GM11168 (cell line): ENCODE results near the gene WDR1.

ENCODE experiments used
- in situ Hi-C: fragments of 300-500 bp; cut with MboI; formaldehyde crosslinking; loops from one replicate; pipeline ENCODE4 v1.12.0; 2022; ENCODE audit warnings: low sequenced_read_pairs; ENCODE audit not compliant: unreplicated experiment

The WDR1 gene

DNA sequence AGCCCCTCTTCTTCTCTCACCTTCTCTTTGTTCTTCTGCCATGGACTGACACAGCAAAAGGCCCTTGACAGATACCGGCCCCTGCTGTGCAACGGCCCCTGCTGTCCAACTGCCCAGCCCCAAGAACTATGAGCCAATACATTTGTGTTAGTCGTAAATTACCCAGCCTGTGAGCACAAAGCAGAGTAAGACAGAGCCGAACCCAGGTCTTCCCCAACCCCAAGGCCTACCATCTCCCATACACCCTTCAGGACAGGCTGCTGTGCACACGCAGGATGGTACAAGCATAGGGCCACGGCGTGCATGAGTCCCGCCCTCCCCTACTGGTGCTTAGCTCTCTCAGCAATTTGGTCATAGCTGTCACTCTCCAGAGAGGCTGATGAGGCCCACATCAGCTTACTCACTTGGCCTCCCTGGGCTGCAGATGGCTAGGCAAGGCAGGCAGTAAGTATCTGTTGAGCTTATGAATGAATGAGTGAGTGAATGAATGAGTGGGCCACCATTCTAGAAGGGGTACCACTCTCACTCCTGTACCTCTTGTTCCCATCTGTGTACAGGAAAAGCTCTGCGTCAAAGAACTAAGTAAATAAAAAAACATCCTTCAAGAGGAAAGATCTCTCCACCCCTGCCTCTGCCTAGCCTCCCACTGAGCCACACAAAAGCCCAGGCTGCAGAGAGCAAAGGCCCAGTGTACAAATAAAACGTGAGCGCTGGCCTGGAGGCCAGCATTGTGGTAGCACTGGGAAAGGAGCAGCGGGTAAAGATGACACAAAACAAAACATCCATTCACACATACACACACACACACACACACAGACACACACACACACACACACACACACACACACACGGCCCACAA lies 13.9 kb downstream of the WDR1 start:
- in situ Hi-C loops: no loop called here

DNA sequence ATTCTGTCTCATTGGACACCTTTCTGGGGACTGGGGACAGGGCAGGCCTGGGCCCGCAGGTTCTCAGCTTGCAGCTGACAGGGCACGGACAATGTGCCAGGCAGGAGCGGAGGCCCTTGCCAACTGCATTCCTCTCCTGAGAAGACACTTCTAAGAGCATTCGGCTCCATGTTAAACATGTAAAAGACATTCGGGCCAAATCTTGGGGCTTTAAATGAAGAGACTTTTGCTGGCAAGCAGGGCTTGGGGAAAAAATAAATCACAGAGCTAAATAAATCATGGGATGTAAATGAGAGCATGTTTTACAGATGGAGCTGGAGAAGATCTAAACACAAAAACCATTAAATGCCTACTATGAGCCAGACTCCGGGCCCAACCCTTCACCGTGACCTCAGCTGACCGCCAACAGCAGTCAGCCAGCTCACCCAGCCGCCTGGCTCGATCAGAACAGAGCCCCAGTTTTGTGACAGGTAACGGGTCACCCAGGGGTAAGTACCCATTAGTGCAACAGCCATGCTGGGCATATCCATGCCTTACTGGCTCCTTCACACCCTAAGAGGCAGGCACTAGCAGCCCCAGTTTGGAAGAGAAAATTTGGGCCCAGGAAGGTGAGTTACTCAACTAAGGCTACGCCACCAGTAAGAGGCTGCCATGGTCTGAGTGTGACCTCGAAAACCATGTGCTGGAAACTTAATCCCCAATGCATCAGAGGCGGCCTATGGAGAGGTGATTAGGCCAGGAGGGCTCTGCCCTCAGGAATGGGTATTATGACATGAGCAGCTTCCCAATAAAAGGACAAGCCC lies 14.7 kb downstream of the WDR1 start:
- in situ Hi-C loops: no loop called here

DNA sequence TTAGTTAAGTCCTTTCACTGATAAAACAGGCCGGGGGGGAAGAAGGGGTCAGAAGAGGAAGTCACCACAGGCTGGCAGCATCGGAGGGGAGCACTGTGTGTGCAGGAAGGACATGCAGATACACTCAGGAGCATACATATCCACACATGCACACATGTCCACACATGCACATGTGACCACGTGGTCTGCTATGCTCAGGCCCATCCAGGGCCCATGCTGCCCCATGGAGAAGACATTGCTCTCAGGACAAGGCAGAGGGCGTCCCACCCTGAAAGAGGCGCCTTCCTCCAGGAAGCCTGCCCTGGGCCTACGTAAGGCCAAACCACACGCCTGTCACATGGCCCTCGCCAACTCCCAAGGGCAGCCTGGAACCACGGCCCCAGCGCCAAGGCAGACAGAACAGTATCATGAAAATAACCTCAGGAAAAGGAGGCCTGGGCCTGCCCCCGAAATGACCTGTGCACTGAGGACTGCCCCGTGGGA lies 15.8 kb downstream of the WDR1 start:
- in situ Hi-C loops: no loop called here

DNA sequence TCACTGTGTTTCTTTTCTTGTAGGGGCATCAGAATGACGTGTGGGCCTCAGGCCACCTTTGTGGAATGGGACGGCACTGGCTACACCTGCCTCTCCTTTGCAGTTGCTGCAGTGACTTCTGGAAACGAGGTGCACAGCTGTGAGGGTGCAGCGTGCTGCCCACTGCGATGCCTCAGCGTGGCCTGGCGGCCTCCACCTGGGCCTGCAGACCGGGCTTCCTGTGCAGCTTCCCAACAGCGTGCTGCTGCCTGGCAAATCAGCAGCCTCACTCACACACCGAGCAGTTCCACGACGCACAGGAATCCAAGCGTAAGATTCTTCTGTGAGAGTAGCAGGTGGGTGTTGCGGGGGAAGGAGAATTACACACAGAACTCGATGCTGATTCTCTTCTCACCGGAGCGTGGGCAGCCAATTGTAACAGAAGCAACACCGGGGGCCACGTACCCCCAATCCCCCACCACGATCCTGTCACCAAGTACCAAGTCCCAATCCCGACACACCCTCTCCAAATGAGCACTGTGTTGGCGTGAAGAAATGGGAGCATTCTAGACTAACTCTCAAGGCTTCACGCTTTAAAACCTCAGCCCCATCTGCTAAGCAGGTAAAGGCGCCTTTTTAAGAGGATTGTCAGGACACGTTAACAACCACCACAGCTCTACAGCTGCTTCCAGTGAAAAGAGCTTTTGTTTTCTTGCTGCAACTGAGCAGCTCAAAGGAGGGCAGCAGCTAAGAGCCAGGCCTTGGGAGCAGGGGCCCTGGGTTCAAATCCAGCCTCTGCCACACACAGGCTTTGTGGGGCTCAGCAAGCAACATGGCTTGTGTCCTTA lies 16.9 kb downstream of the WDR1 start:
- in situ Hi-C loops: no loop called here

- in situ Hi-C loops: no loop called here
These were observed 17.8 kb downstream of the WDR1 start for GRCh38 chr4:10098780-10099160.

GRCh38 chr4:10097906-10098779 lies 18.5 kb downstream of the WDR1 start:
- in situ Hi-C loops: no loop called here

DNA sequence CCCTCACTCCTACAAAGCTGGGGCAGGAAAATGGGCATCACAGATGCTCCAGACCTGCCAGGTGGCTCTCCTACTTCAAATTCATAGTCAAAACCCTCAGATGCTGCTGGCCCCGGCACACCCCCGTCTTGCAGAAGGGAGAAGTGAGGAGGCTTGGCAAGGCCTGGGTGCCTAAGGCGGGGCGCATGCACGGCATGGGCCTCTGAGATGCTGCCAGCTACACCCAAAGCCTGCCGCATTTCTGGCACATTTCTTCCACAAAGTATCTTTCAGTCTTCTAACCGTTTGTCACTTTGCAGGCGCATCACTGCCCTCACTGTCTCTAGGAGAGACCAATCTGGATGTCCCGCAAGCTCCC lies 19.6 kb downstream of the WDR1 start:
- in situ Hi-C loops: no loop called here

- in situ Hi-C loops: no loop called here
These were observed 20.2 kb downstream of the WDR1 start for GRCh38 chr4:10096201-10096977.

- in situ Hi-C loops: no loop called here
These were observed 21.2 kb downstream of the WDR1 start for GRCh38 chr4:10095296-10095991.

GRCh38 chr4:10094841-10095240 lies 21.8 kb downstream of the WDR1 start:
- in situ Hi-C loops: no loop called here

DNA sequence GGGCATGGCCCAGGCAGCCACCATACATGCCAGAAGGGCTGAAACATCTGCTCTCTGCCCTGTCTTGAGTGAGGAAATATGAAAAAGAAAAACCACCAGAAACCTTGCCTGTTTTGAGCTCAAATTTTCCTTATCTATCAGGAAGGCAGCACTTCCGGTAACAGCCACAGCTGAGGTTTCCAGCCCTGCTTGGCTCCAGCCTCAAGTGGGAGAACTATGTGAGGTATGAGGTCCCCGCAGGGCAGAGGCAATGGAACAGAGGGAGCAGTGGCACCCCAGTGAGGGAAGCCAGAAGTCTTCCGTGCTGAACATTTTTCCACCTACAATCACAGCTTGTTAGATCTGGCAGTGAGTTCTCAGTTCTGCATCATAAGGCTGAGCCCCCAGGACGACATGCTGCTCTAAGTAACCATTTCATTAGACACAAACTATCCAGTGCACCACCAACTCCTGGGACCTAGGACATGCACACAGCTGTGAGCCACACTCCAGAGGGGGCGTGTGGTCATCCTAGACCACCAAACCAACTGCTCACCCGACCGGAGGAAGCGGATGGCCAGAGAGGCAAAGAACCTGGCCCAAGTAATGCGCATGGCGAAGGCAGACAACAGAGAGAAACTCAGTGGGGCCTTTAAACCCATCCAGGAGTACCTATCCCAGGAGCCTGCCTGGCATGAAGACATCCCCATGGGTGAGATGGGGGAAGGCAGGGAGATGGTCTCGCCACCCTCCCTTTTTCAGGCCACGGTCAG lies 22.6 kb downstream of the WDR1 start:
- in situ Hi-C loops: no loop called here

DNA sequence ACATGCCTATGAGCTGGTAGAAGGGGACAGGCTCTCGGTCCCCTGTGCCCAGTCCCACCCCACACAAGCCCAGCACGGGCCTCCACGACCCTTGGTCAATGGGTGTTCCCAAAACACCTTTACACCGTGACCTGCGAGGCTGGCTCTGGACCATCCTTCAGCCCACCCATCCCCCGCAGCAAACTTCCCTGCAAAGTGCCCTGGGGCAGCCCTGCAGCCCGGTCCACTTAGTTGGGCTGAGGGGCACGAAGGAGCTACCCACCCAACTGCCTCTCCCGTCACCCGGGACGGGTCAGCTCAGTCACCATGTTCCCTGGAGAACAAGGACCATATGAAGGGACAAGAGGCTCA lies 23.4 kb downstream of the WDR1 start:
- in situ Hi-C loops: no loop called here

- in situ Hi-C loops: no loop called here
These were observed 23.9 kb downstream of the WDR1 start for GRCh38 chr4:10092481-10093270.

- in situ Hi-C loops: no loop called here
These were observed 24.9 kb downstream of the WDR1 start for GRCh38 chr4:10091531-10092181.

DNA sequence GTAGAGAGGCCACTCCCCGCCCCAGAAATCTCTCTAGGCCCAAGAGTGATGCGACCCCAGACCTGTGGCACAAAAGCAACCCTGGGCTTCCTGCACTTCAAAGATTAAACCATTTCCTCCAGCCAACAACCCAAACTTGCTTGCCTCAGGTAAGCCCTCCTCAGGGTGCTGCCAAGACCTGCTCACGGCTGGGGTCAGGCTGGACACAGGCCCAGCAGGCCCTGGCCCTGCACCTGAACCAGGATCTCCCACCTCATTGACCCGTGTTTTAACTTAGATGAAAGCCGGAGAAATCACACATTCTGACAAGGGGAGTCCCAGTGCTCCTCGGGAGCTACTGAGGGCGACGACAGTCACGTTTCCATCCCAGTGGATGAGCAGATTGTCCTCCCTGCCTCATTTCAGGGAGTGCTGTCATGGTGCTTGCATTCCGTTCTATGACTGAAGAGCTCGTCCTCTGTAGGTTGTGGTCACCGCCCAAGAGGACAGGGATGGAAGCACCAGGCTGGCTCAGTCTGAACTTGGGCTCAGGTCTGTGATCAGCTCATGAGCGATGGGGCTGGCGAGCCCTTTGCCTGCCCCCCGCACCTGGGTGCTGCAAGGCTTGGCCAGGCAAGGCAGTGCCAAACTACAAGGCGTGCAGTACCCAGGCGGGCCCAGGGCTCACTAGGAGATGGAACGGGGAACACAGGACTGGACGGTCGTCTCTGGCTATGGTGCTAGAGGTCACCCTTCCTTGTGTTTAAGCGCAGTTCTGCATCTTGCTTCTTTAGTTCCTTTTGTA lies 25.9 kb downstream of the WDR1 start:
- in situ Hi-C loops: no loop called here

DNA sequence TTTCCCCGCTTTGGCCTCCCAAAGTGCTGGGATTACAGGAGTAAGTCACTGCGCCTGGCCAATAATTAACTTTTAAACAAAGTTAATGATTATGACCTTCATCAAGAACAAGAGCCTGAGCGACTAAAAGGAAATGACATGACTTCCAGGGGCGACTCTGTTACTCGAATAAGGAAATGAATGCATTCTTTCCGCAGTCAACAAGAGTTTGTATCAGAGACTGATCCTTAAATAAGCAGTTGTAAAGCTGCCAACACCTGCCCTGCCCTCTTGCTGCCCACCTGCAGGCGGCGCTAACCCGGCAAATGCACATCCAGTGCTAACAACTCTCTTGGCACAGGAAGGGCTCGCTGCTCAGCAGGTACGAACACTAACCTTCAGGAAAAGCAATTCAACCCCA lies 27.3 kb downstream of the WDR1 start:
- in situ Hi-C loops: no loop called here
